Panc1 (cell line): Measurements from ENCODE around the gene PRCC. TPM values are rescaled to one million over a fixed set of nuclear protein-coding genes. Genes with fewer than 3 reads are reported as not detected.

ENCODE experiments used
- ATAC-seq: fragments of 200-7000 bp; cut with Tn5 transposase; 2 replicates; pipeline ENCODE4 v1.9.1; 2020; ENCODE audit warnings: mild to moderate bottlenecking, moderate library complexity
- BruUV-seq: library from RNA; stranded (reverse); fragments of 400-500 nt; replicated peaks from 2 replicates; lab custom pipeline; 2021; lab: Mats Ljungman, UMichigan
- CTCF ChIA-PET: fragments of 300-600 bp; sonication (Branson Sonifier 250); formaldehyde crosslinking; loops from one replicate; lab custom pipeline; 2022; ENCODE audit warnings: antibody characterized with exemption; lab: Charles Lee
- POLR2A ChIA-PET: fragments of 300-600 bp; sonication (Branson Sonifier 250); formaldehyde crosslinking; loops from one replicate; lab custom pipeline; 2022; ENCODE audit warnings: antibody characterized with exemption; lab: Charles Lee
- DNase-seq: peaks from one replicate; pipeline ENCODE4 v3.0.0-alpha.2; 2010; ENCODE audit warnings: low read depth, low spot score
- H3K27ac ChIP-seq: 2 replicates; pipeline ENCODE4 v1.5.1; 2011; ENCODE audit warnings: mild to moderate bottlenecking, low read length, inconsistent platforms
- H3K27me3 ChIP-seq: fragments of 200-500 bp; sonication (Bioruptor generic); 2 replicates; pipeline ENCODE4 v1.6.0; 2014; ENCODE audit warnings: low read length, inconsistent platforms; ENCODE audit not compliant: control insufficient read depth, insufficient read depth
- H3K36me3 ChIP-seq: fragments of 200-500 bp; sonication (Bioruptor generic); 2 replicates; pipeline ENCODE4 v1.5.1; 2014; ENCODE audit warnings: inconsistent platforms, mild to moderate bottlenecking, low read length, moderate library complexity; ENCODE audit not compliant: control insufficient read depth, insufficient read depth
- H3K4me1 ChIP-seq: 2 replicates; pipeline ENCODE4 v1.5.1; 2011; ENCODE audit warnings: inconsistent platforms, mild to moderate bottlenecking, low read length, moderate library complexity; ENCODE audit not compliant: control insufficient read depth, insufficient read depth
- H3K4me3 ChIP-seq, 2 experiments: 2 replicates each; pipeline ENCODE4 v1.5.1; 2011 to 2012; ENCODE audit warnings: low read depth in 2 of 2, low read length in 2 of 2, mild to moderate bottlenecking in 2 of 2, inconsistent platforms in 1 of 2, moderate library complexity in 1 of 2
- H3K9me3 ChIP-seq: fragments of 200-500 bp; sonication (Bioruptor generic); 2 replicates; pipeline ENCODE4 v1.5.1; 2014; ENCODE audit warnings: low read depth, mild to moderate bottlenecking, inconsistent platforms, low read length, moderate library complexity; ENCODE audit not compliant: control insufficient read depth, insufficient read depth
- POLR2AphosphoS5 ChIP-seq: IDR thresholded peaks from 2 replicates; pipeline ENCODE4 v1.6.1; 2012; ENCODE audit warnings: mild to moderate bottlenecking, low read depth, low read length, moderate library complexity
- SIN3A ChIP-seq: IDR thresholded peaks from 2 replicates; pipeline ENCODE4 v1.6.1; 2012; ENCODE audit warnings: low read depth, mild to moderate bottlenecking, low read length, moderate library complexity, borderline replicate concordance; ENCODE audit not compliant: insufficient read depth
- TCF7L2 ChIP-seq: IDR thresholded peaks from 2 replicates; pipeline ENCODE4 v1.6.1; 2011; ENCODE audit warnings: mild to moderate bottlenecking, low read depth, low read length, inconsistent platforms
- in situ Hi-C: cut with HindIII; loops from 2 replicates; pipeline ENCODE4 v1.10.0; 2016; ENCODE audit warnings: low sequenced_read_pairs, low pct_unique_long_range_greater_than_20kb
- intact Hi-C: fragments of 100-400 bp; cut with micrococcal nuclease; formaldehyde crosslinking; loops from one replicate; pipeline ENCODE4 v1.10.0; 2022; ENCODE audit not compliant: unreplicated experiment
- total RNA-seq: library from RNA; stranded (reverse); gene quantifications from one replicate; pipeline ENCODE4 v1.2.1, GENCODE V29; 2021; ENCODE audit not compliant: unreplicated experiment
- TF ChIP-seq, protein P1 (sequence below): fragments of 450-650 bp; IDR thresholded peaks from 2 replicates; pipeline ENCODE4 v1.5.1; 2017; ENCODE audit warnings: mild to moderate bottlenecking
- TF ChIP-seq, protein P2 (sequence below), 2 experiments: IDR thresholded peaks; 2 replicates each; pipeline ENCODE4 v1.6.1; 2011 to 2012; ENCODE audit warnings: low read depth in 2 of 2, control low read depth in 1 of 2, low read length in 1 of 2, mild to moderate bottlenecking in 1 of 2, moderate library complexity in 1 of 2; ENCODE audit not compliant: insufficient read depth in 1 of 2

The PRCC gene
- total RNA-seq, 1 experiment from 2014 or later: 78.5 TPM

DNA sequence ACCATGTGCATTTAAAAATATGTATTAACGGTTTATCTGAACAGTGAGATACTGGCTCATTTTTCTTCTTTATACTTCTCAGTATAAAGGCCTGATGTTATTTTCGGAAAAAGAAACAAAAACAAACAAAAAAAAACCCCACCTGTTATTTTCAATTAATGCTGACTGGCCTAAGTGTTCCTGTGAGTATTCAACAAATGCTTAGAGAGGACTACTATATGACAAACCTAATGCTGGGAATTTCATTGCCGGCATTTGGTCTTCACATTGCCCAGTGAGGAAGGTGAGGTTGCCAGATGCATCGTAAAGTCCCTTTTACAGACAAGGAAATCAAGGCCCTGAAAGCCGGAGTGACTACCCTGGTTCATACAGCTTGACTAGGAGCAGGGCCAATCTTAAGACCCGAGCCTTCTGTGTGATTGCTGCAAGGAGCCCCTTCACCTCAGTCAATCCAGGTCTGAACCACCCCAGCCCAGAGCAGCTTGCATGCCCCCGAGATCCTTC is 27.0 kb upstream of the PRCC start:
- POLR2A ChIA-PET: interaction anchor here (1.0 kb wide), 2 partner anchors 27 to 50 kb away, joined by 3 read pairs; partner anchors contain the start of gene PRCC
- Histone ChIP-seq H3K36me3 (peaks cover 21% of the 10 kb centered on the region), H3K4me1 (peaks cover 29% of the 10 kb centered on the region), H3K9me3 (no peaks in the 10 kb centered on the region), H3K27me3 (no peaks in the 10 kb centered on the region), H3K27ac (peak overlapping the region; percentile 95), H3K4me3 (peak overlapping the region; percentile 79 to 96)
- BruUV-seq: TSS peak; percentile 14
- intact Hi-C loops (no loop called here), in situ Hi-C loops (no loop called here)
- CTCF ChIA-PET: interaction anchor here (1.0 kb wide), 1 partner anchor 120 kb away, joined by 4 read pairs; no protein-coding TSS in a partner anchor
- no peak for DNase-seq
- peak; percentile 10 for ATAC-seq
- TF ChIP-seq, protein P1, sequence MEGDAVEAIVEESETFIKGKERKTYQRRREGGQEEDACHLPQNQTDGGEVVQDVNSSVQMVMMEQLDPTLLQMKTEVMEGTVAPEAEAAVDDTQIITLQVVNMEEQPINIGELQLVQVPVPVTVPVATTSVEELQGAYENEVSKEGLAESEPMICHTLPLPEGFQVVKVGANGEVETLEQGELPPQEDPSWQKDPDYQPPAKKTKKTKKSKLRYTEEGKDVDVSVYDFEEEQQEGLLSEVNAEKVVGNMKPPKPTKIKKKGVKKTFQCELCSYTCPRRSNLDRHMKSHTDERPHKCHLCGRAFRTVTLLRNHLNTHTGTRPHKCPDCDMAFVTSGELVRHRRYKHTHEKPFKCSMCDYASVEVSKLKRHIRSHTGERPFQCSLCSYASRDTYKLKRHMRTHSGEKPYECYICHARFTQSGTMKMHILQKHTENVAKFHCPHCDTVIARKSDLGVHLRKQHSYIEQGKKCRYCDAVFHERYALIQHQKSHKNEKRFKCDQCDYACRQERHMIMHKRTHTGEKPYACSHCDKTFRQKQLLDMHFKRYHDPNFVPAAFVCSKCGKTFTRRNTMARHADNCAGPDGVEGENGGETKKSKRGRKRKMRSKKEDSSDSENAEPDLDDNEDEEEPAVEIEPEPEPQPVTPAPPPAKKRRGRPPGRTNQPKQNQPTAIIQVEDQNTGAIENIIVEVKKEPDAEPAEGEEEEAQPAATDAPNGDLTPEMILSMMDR: no peak

DNA sequence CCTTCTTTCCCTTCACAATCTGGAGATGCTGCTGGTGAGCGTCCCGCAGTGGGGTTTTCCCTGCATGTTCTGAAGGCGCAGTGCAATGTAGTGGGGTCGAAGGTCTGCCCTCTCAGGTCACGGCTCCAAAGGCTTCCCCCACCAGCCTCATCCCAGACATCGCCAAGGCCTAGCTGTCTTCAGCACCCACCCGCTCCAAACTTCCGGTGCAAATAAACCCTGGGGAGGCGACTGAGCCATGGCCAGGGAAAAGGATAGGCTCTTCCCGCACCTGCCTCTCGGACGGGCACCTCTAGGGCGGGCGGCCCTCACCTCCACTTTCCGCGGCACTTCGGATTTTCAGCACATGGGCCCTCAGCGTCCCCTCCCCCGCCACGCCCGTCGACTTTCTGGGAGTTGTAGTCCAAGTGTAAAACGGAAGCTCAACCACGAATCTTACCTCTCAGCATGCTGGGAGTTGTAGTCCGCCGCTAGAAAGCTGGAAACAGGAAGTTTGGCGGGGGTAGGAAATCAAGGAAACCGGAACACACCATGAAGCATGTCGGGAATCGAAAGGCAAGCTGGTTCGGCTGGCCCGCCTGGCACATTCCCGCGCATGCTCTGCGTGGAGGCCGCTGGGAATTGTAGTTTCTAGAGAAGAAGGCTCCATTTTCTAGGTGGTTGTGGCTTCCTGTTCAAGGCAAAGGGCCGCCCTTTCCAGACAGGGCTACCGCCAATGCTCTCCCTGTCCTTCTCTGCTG is 26.4 kb upstream of the PRCC start, which contains the start of gene MRPL24:
MRPL24 (minus strand) TSS at position 348 of the 740 bp plus-strand sequence. CDS start 2,384 bp downstream, outside the sequence.
- peaks cover 35% of the 10 kb centered on the region for H3K4me1 ChIP-seq
- DNase-seq: peak; percentile 98
- ChIA-PET POLR2A (interaction anchor here (0.6 to 1.0 kb wide), 4 partner anchors 11 to 50 kb away, joined by 3 to 4 read pairs (median 3); partner anchors contain the start of genes ISG20L2, METTL25B and PRCC), CTCF (interaction anchor here (0.8 to 1.0 kb wide), 3 partner anchors 14 to 119 kb away, joined by 3 to 4 read pairs (median 4); no protein-coding TSS in a partner anchor)
- in situ Hi-C loops (no loop called here), intact Hi-C loops (no loop called here)
- peak; percentile 94 for TF ChIP-seq POLR2AphosphoS5
- peak; percentile 94 for TF ChIP-seq SIN3A
- TF ChIP-seq TCF7L2: peak; percentile 49; the same call in 1 of the 2 replicates
- TF ChIP-seq, protein P1: no peak
- H3K36me3 ChIP-seq: peaks cover 21% of the 10 kb centered on the region
- peak within 1 kb of the TSS; percentile 95 for H3K27ac ChIP-seq
- no peaks in the 10 kb centered on the region for H3K27me3 ChIP-seq
- peak; percentile 92 for ATAC-seq
- H3K9me3 ChIP-seq: no peaks in the 10 kb centered on the region
- peak within 1 kb of the TSS; percentile 79 to 96 for H3K4me3 ChIP-seq
- no TSS peak for BruUV-seq

DNA sequence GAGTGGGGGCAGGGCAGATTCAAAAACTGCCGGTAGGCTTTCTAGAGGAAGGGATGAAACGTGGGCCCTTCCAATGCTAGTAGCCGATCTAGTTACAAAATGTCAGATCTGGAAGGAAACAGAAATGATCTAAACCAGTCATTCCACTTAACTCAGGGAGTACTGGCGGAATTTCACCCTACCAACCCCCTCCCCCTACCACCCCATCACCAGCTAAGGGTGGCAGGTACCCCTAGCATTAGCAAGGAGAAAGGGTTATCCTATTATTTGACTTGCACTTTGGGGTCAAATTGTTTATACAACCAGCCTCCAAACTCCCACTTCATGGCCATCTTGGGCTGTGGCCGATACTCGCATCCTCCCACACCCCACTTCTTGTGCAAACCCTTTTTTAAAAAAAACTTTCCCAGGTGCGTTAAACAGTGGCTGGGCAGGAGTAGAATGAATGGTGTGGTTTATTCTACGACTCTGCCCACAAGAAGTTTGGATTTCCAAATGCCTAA is 25.8 kb upstream of the PRCC start:
- peaks cover 41% of the 10 kb centered on the region for H3K4me1 ChIP-seq
- peak overlapping the region; percentile 93 for H3K27ac ChIP-seq
- no peak for DNase-seq
- TF ChIP-seq POLR2AphosphoS5 (no peak), TCF7L2 (no peak), SIN3A (no peak)
- TF ChIP-seq, protein P2, sequence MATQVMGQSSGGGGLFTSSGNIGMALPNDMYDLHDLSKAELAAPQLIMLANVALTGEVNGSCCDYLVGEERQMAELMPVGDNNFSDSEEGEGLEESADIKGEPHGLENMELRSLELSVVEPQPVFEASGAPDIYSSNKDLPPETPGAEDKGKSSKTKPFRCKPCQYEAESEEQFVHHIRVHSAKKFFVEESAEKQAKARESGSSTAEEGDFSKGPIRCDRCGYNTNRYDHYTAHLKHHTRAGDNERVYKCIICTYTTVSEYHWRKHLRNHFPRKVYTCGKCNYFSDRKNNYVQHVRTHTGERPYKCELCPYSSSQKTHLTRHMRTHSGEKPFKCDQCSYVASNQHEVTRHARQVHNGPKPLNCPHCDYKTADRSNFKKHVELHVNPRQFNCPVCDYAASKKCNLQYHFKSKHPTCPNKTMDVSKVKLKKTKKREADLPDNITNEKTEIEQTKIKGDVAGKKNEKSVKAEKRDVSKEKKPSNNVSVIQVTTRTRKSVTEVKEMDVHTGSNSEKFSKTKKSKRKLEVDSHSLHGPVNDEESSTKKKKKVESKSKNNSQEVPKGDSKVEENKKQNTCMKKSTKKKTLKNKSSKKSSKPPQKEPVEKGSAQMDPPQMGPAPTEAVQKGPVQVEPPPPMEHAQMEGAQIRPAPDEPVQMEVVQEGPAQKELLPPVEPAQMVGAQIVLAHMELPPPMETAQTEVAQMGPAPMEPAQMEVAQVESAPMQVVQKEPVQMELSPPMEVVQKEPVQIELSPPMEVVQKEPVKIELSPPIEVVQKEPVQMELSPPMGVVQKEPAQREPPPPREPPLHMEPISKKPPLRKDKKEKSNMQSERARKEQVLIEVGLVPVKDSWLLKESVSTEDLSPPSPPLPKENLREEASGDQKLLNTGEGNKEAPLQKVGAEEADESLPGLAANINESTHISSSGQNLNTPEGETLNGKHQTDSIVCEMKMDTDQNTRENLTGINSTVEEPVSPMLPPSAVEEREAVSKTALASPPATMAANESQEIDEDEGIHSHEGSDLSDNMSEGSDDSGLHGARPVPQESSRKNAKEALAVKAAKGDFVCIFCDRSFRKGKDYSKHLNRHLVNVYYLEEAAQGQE (IDR thresholded peaks at IDR 0.05; ENCODE audit: insufficient read depth in 1 of 2, low read depth in 2 of 2, low read length in 1 of 2): no peak
- TF ChIP-seq, protein P1: no peak
- intact Hi-C loops (no loop called here), in situ Hi-C loops (no loop called here)
- no peaks in the 10 kb centered on the region for H3K27me3 ChIP-seq
- ChIA-PET POLR2A (interaction anchor here (0.6 to 1.0 kb wide), 4 partner anchors 10 to 51 kb away, joined by 3 to 4 read pairs (median 3); partner anchors contain the start of genes ISG20L2, METTL25B and PRCC), CTCF (interaction anchor here (0.8 to 1.0 kb wide), 3 partner anchors 15 to 118 kb away, joined by 3 to 4 read pairs (median 4); no protein-coding TSS in a partner anchor)
- H3K4me3 ChIP-seq: peak overlapping the region in 1 of 2 experiments; percentile 39; a peak in 3 of 4 replicates
- ATAC-seq: no peak
- peaks cover 21% of the 10 kb centered on the region for H3K36me3 ChIP-seq
- H3K9me3 ChIP-seq: no peaks in the 10 kb centered on the region
- BruUV-seq: no TSS peak
